GM23338 (cell line): ENCODE measurements around the gene PXYLP1. TPM values are rescaled to one million over a fixed set of nuclear protein-coding genes. Genes with fewer than 3 reads are reported as not detected.

Source experiments
- ATAC-seq: fragments of 200-7000 bp; cut with Tn5 transposase; 3 replicates; pipeline ENCODE4 v1.9.1; 2020
- DNase-seq: peaks from one replicate; pipeline ENCODE4 v3.0.0-alpha.2; 2015; ENCODE audit warnings: low spot score
- H2AFZ ChIP-seq: fragments of 200-600 bp; sonication (generic); 2 replicates; pipeline ENCODE4 v1.8.0; 2016; ENCODE audit warnings: antibody characterized with exemption, mild to moderate bottlenecking, moderate library complexity
- H3F3A ChIP-seq: fragments of 200-600 bp; sonication (generic); replicated peaks from 2 replicates; pipeline ENCODE4 v1.8.0; 2017; ENCODE audit warnings: antibody characterized with exemption, mixed run types, low read depth
- H3K27ac ChIP-seq: fragments of 200-600 bp; sonication (generic); 2 replicates; pipeline ENCODE4 v1.6.1; 2016; ENCODE audit warnings: low read depth
- H3K27me3 ChIP-seq: fragments of 200-600 bp; sonication (generic); 2 replicates; pipeline ENCODE4 v1.8.0; 2016; ENCODE audit warnings: mild to moderate bottlenecking, mixed run types, moderate library complexity; ENCODE audit not compliant: insufficient read depth
- H3K36me3 ChIP-seq: fragments of 200-600 bp; sonication (generic); 2 replicates; pipeline ENCODE4 v1.8.0; 2016; ENCODE audit warnings: mild to moderate bottlenecking; ENCODE audit not compliant: insufficient read depth
- H3K4me1 ChIP-seq: fragments of 200-600 bp; sonication (generic); 2 replicates; pipeline ENCODE4 v1.8.0; 2016; ENCODE audit warnings: mild to moderate bottlenecking, moderate library complexity; ENCODE audit not compliant: insufficient read depth
- H3K4me2 ChIP-seq: fragments of 200-600 bp; sonication (generic); 2 replicates; pipeline ENCODE4 v1.7.1; 2017; ENCODE audit warnings: mixed run types
- H3K4me3 ChIP-seq: fragments of 200-600 bp; sonication (generic); 2 replicates; pipeline ENCODE4 v1.6.1; 2016; ENCODE audit warnings: mixed run types
- H3K79me2 ChIP-seq: fragments of 200-600 bp; sonication (generic); replicated peaks from 2 replicates; pipeline ENCODE4 v1.8.0; 2017; ENCODE audit warnings: mild to moderate bottlenecking; ENCODE audit not compliant: insufficient read depth
- H3K9me2 ChIP-seq: fragments of 200-600 bp; sonication (generic); 2 replicates; pipeline ENCODE4 v1.8.0; 2017; ENCODE audit not compliant: insufficient read depth
- H4K20me1 ChIP-seq: fragments of 200-600 bp; sonication (generic); replicated peaks from 2 replicates; pipeline ENCODE4 v1.8.0; 2017; ENCODE audit warnings: mild to moderate bottlenecking; ENCODE audit not compliant: insufficient read depth
- H3K27ac Mint-ChIP-seq: 2 replicates; pipeline ENCODE4 v1.8.0; 2020; ENCODE audit warnings: inconsistent platforms, mild to moderate bottlenecking, moderate library complexity, mixed read lengths
- H3K27me3 Mint-ChIP-seq: 3 replicates; pipeline ENCODE4 v1.8.0; 2022; ENCODE audit warnings: low read depth, mild to moderate bottlenecking, moderate library complexity, mixed read lengths, inconsistent platforms; ENCODE audit not compliant: insufficient read depth, poor library complexity
- H3K36me3 Mint-ChIP-seq: 3 replicates; pipeline ENCODE4 v1.8.0; 2021; ENCODE audit warnings: low read depth, mild to moderate bottlenecking, inconsistent platforms, moderate library complexity, mixed read lengths
- H3K4me1 Mint-ChIP-seq: 3 replicates; pipeline ENCODE4 v1.8.0; 2020; ENCODE audit warnings: mild to moderate bottlenecking, inconsistent platforms, mixed read lengths
- H3K4me3 Mint-ChIP-seq: 3 replicates; pipeline ENCODE4 v1.8.0; 2021; ENCODE audit warnings: moderate library complexity, mild to moderate bottlenecking, inconsistent platforms, mixed read lengths
- H3K9me3 Mint-ChIP-seq: 3 replicates; pipeline ENCODE4 v1.8.0; 2020; ENCODE audit warnings: moderate library complexity, mild to moderate bottlenecking, inconsistent platforms, mixed read lengths
- CTCF ChIP-seq, 2 experiments: fragments of 200-600 bp in 1 of 2; sonication (generic) in 1 of 2; conservative IDR thresholded peaks; 2 replicates each; pipeline versions ENCODE4 v1.5.1 to v1.6.1; 2016 to 2017; ENCODE audit warnings: antibody characterized with exemption in 2 of 2, low read depth in 2 of 2, mild to moderate bottlenecking in 2 of 2, moderate library complexity in 1 of 2
- ZNF331 ChIP-seq: fragments of 250-450 bp; sonication (Bioruptor Pico); IDR thresholded peaks from 2 replicates; pipeline ENCODE4 v1.5.0; 2020; ENCODE audit warnings: low read depth, mild to moderate bottlenecking, moderate library complexity
- polyA plus RNA-seq: library from polyadenylated mRNA; unstranded; fragments of >200 nt; fragmentation: Nextera tagmentation; extraction: Ambion mirVana; gene quantifications from 2 replicates; pipeline ENCODE4 v1.2.1, GENCODE V29; 2016
- total RNA-seq: library from RNA; depleted of rRNA; stranded (reverse); fragments of >200 nt; shearing (Covaris generic); gene quantifications from 2 replicates; pipeline ENCODE4 v1.2.3, GENCODE V29; 2014
- TF ChIP-seq, protein P1 (sequence below): IDR thresholded peaks from 2 replicates; pipeline ENCODE4 v1.6.1; 2016; ENCODE audit warnings: antibody characterized with exemption
- TF ChIP-seq, protein P2 (sequence below): fragments of 250-450 bp; sonication (Bioruptor Pico); IDR thresholded peaks from 2 replicates; pipeline ENCODE4 v1.5.0; 2020; ENCODE audit warnings: mild to moderate bottlenecking, moderate library complexity

The PXYLP1 gene
- total and polyA plus RNA-seq, 2 experiments from 2014 or later, result 8.9 to 20.1 TPM

DNA sequence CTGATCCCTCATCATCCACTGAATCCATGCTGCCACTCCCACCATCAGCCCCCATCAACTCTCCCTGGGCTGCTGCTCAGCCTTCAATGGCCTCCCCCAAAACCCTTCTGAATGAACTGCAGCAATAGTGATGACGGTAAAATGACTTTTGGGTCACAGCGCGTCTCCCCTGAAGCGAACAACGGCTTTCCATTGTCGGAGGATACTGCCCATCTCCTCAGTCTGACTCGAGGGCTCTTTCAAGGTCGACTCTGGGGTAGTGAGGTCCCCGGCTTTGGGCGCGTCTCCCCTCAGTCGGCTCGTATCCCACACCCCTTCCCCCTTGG is 79.5 kb downstream of the PXYLP1 start:
- Mint-ChIP-seq H3K4me3 (peak overlapping the region; percentile 95), H3K4me1 (peaks cover 21% of the 10 kb centered on the region), H3K27ac (peak overlapping the region; percentile 92; the same call in 1 of the 2 replicates), H3K9me3 (no peaks in the 10 kb centered on the region), H3K36me3 (peaks cover 3% of the 10 kb centered on the region; the same call in 1 of the 3 replicates), H3K27me3 (peaks cover 16% of the 10 kb centered on the region)
- Histone ChIP-seq H3K4me3 (peak overlapping the region; percentile 82), H3K4me1 (peaks cover 10% of the 10 kb centered on the region), H3K79me2 (no peaks in the 10 kb centered on the region), H3K9me2 (0 out of 2 replicates have a peak, but pooled peaks cover 4% of the 10 kb centered on the region), H3K27me3 (peaks cover 7% of the 10 kb centered on the region; the same call in 1 of the 2 replicates), H3K4me2 (peak overlapping the region; percentile 97), H3K36me3 (no peaks in the 10 kb centered on the region), H3K27ac (no peak overlapping the region), H2AFZ (peak overlapping the region; percentile 91), H4K20me1 (no peaks in the 10 kb centered on the region), H3F3A (no peaks in the 10 kb centered on the region)
- ATAC-seq, result no peak; the same call in 2 of the 3 replicates
- TF ChIP-seq ZNF331 (no peak), CTCF (conservative IDR thresholded peaks at IDR 0.05; ENCODE audit: low read depth in 2 of 2) (no peak)
- TF ChIP-seq, protein P1, sequence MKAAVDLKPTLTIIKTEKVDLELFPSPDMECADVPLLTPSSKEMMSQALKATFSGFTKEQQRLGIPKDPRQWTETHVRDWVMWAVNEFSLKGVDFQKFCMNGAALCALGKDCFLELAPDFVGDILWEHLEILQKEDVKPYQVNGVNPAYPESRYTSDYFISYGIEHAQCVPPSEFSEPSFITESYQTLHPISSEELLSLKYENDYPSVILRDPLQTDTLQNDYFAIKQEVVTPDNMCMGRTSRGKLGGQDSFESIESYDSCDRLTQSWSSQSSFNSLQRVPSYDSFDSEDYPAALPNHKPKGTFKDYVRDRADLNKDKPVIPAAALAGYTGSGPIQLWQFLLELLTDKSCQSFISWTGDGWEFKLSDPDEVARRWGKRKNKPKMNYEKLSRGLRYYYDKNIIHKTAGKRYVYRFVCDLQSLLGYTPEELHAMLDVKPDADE, result no peak
- TF ChIP-seq, protein P2, sequence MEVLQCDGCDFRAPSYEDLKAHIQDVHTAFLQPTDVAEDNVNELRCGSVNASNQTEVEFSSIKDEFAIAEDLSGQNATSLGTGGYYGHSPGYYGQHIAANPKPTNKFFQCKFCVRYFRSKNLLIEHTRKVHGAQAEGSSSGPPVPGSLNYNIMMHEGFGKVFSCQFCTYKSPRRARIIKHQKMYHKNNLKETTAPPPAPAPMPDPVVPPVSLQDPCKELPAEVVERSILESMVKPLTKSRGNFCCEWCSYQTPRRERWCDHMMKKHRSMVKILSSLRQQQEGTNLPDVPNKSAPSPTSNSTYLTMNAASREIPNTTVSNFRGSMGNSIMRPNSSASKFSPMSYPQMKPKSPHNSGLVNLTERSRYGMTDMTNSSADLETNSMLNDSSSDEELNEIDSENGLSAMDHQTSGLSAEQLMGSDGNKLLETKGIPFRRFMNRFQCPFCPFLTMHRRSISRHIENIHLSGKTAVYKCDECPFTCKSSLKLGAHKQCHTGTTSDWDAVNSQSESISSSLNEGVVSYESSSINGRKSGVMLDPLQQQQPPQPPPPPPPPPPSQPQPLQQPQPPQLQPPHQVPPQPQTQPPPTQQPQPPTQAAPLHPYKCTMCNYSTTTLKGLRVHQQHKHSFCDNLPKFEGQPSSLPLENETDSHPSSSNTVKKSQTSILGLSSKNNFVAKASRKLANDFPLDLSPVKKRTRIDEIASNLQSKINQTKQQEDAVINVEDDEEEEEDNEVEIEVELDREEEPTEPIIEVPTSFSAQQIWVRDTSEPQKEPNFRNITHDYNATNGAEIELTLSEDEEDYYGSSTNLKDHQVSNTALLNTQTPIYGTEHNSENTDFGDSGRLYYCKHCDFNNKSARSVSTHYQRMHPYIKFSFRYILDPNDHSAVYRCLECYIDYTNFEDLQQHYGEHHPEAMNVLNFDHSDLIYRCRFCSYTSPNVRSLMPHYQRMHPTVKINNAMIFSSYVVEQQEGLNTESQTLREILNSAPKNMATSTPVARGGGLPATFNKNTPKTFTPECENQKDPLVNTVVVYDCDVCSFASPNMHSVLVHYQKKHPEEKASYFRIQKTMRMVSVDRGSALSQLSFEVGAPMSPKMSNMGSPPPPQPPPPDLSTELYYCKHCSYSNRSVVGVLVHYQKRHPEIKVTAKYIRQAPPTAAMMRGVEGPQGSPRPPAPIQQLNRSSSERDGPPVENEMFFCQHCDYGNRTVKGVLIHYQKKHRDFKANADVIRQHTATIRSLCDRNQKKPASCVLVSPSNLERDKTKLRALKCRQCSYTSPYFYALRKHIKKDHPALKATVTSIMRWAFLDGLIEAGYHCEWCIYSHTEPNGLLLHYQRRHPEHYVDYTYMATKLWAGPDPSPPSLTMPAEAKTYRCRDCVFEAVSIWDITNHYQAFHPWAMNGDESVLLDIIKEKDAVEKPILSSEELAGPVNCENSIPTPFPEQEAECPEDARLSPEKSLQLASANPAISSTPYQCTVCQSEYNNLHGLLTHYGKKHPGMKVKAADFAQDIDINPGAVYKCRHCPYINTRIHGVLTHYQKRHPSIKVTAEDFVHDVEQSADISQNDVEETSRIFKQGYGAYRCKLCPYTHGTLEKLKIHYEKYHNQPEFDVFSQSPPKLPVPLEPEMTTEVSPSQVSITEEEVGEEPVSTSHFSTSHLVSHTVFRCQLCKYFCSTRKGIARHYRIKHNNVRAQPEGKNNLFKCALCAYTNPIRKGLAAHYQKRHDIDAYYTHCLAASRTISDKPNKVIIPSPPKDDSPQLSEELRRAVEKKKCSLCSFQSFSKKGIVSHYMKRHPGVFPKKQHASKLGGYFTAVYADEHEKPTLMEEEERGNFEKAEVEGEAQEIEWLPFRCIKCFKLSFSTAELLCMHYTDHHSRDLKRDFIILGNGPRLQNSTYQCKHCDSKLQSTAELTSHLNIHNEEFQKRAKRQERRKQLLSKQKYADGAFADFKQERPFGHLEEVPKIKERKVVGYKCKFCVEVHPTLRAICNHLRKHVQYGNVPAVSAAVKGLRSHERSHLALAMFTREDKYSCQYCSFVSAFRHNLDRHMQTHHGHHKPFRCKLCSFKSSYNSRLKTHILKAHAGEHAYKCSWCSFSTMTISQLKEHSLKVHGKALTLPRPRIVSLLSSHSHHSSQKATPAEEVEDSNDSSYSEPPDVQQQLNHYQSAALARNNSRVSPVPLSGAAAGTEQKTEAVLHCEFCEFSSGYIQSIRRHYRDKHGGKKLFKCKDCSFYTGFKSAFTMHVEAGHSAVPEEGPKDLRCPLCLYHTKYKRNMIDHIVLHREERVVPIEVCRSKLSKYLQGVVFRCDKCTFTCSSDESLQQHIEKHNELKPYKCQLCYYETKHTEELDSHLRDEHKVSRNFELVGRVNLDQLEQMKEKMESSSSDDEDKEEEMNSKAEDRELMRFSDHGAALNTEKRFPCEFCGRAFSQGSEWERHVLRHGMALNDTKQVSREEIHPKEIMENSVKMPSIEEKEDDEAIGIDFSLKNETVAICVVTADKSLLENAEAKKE (CRISPR knock-in tag), result no peak
- DNase-seq, result no peak
